NCI-H345 (cell line): Measurements from ENCODE around the gene RTEL1.

Experiments used
- DNase-seq: peaks from one replicate; lab custom pipeline; 2025; lab: John Stamatoyannopoulos, UW

The RTEL1 gene

GRCh38 chr20:63700199-63701050 is 42.3 kb downstream of the RTEL1 start:
- no peak for DNase-seq

DNA sequence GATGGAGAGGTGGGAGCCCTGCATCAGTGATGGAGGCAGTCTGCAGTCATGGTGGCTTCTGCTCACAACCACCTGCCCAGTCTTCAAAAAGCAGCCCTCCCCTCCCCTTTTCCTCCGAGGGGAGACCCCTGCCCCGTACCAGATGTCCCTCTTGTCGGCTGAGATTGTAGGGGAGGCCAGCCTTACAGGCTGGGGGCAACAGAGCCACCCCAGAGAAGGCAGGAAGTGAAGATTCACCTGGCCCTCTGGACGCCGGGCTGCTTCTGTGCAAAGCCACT is 42.9 kb downstream of the RTEL1 start:
- DNase-seq = no peak

DNA sequence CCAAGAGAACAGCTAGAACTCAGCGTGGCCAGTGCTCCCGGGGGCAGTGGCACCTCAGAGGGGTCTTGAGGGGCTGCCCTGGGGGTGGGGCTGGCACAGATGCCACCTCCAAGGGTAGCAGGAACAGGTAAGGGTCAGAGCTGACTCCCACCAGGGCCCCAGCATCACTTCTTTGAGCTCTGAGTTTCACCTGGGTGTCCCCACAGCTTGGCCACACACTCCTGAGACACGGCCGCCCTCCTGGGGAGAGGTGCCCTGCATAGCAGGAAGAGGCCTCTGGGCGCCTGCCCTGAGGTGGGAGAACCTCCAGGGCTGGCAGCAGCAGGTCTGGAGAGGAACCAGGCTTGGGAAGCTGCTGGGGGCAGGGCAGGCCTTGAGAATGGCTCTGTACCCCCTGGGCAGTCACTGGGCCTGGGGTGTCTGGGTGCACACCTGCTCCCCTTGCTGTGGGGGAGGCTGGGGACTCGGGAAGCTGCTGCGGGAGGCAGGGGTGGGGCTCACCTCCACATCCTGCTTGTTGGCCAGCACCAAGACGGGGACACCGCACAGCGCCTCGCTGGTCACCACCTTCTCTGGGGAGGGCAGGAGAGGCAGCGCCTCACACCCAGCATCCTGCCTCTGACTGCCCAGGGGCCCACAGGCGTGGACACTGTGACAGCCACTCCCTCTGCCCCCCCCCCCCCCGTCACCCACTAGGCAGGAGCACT is 43.4 kb downstream of the RTEL1 start:
- no peak for DNase-seq

- no peak for DNase-seq
Observed at GRCh38 chr20:63702036-63702665, 44.0 kb downstream of the RTEL1 start.

DNA sequence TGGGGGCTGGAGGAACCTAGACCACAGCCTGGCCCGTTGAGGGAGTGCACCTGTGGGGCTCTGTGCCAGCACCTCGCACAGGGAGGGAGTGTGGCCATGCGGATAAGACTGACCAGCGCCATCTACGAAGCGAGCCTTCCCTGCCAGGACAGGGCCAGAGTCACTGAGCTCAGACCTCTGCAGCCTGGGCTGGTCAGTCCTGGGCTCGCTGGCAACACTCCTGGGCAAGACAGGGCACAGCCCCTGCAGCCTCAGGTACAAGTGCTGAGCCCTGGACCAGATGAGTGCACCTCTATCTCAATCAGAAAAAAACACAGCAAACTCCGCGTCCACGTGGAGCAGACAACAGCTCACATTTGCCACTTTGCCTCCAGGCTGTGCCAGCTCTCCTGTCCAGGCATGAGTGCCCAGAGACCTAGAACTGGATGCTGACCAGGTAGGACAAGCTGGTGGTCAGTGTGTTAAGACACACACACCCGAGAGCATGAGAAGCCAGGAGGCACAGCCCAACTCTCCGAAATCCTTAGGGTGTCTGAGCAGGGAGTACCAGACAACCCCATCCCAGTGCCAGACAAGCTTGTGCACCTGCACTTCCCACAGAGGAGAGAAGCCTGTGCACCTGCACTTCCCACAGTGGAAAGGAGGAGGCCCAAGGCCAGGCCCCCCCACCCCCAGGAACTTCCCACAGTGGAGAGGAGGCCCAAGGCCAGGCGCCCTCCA is 44.8 kb downstream of the RTEL1 start:
- DNase-seq = no peak

DNA sequence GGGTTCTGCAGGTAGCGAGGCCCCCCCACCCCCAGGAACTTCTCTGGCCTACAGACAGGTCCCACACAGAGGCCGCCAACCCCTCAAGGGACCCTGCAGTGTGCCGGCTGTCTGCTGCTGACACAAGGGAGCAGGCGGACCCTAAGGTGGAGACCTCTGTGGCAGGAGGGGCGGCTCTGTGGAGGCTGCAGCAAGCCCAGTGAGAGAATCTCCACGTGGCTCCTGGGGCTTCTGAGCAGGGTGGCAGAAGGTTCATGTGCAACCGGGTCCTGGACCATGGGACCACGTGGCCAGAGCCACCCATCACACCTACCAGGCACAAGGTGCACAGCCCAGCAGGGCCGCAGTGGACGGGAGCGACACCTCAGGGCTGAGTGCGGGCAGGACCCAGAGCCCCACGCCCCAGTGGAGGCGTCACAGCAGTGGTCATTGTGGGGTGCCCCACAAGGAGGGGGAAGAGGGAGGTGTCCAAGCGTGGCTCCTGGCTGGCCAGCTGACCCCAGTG is 45.4 kb downstream of the RTEL1 start:
- DNase-seq = no peak

- no peak for DNase-seq
Observed at GRCh38 chr20:63703976-63704748, 46.0 kb downstream of the RTEL1 start.

- DNase-seq = no peak
Observed at GRCh38 chr20:63704749-63705117, 46.6 kb downstream of the RTEL1 start.

DNA sequence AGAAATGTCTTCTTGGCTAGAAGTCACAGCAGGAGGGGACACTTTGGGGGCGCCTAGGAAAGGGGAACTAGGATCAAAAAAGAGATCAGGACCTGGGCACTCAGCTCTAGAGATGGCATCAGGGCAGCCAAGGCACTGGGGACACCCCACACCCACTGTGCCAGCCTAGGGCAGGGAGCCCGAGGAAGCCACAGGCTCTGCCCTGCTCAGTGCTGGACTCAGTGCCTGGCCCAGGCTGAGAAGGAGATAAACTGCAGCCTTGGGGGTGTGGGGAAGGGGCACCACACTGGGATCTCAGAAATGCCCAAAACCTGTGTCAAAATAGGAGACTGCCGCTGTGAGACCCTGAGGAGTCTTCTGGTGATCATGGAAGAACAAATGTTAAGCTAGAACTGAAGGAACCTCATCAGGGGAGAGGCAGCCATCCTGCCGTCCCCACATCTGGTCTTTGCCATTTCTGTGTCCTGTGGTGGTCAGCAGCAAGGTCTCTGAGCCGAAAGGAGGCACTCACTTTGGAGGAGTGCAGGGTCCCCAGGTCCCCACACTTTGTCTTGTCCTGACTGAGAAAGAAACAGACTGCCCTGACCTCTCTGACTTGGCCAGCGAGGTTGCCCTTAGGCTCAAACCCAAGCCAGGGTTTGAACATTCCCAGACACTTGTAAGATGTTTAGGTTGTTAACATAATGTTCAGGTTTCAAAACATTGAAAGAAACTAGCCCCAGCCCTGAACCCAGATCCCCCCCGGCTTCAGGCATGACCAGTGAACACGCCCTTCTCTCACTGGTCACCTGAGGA is 47.3 kb downstream of the RTEL1 start:
- DNase-seq = no peak

DNA sequence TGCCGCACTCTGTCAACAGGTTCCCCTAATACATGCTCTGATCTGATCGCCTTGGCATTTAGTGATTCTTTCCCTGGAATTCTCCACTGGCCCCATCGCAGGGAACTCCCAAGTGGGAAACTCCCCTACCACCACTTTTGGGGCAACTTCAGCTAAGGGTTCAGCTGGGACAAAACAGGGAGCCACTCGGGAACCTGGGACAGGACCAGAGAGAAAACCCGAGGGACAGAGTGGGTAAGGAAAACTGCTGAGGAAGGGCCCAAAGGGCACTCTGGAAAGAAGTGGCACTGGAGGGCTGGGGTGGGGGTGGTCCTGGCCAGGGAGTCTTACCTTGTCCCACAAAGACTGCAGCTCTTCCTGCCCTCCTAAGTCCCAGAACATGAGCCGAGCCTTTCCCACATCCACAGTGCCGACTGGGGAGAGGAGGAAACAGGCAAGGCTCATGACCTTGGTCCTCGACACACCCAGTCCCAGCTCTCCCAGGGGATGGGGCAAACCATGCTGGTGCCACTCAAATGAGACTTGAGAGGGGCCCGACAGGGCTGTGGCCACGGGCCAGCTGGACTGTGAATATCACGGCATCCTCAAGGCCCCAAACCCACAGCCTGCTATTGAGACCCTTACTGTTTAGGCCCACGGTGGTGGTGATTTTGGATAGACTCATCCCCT is 48.0 kb downstream of the RTEL1 start:
- DNase-seq = no peak

- DNase-seq = peak; percentile 39
Observed at GRCh38 chr20:63706852-63707557, 48.9 kb downstream of the RTEL1 start.

DNA sequence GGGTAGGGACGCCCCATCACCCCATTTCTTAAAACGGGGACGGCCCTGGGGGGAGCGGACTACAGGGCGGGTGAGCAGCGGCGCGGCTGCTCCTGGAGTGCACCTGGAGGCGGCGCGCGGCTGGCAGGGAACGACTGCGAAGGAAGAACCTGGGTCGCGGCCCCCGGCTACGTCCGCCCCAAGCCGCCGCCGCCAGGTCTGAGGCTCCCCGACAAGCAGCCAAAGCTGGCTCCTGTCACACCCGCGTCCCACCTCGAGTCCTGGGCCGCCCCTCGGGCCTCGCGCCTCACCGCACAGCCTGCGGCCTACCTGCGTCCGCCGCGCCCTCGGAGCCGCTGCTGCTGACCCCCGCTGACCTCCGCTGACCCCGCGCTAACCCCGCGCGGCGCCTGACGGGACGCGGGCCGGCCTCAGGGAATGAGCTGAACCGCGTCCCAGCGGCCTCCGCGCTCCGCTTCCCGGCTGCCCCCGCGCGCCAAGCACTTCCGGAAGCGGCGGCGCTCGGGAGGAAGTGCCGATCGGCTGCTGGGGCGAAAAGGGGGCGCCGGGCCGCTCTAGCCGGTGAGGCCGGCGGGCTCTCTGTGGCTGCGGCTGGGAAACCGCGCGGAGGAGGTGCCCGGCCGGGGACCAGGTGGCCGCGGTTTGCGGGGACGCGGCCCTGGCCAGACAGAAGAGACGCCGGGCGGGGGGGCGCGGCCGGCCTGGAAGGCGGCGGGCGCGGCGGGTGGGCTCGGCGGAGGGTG is 49.6 kb downstream of the RTEL1 start, which contains the start of the genes ARFRP1 and ZGPAT:
Gene ARFRP1 (minus strand): TSS at position 419 of the 743 bp plus-strand sequence. CDS start 885 bp downstream, outside the sequence.
Gene ZGPAT (plus strand): TSS at position 482 of the 743 bp plus-strand sequence. CDS start 542 bp downstream, outside the sequence.
- peak; percentile 92 for DNase-seq

- DNase-seq = no peak
Observed at GRCh38 chr20:63708301-63709148, 50.4 kb downstream of the RTEL1 start.

DNA sequence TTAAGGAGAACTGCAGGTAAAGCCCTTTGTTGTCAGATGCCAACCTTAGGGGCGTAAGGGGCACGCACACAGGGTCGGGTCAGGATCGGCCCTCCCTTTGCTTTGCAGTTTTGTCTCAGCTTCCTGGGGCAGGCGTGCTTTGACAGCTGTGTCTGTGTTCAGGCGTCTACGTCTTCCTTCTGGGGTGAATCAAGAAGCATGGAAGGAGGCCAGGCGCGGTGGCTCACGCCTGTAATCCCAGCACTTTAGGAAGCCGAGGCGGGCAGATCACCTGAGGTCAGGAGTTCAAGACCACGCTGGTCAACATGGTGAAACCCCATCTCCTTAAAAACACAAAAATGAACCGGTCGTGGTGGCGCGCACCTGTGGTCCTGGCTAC is 51.0 kb downstream of the RTEL1 start:
- no peak for DNase-seq

- DNase-seq = no peak
Observed at GRCh38 chr20:63711085-63711645, 53.1 kb downstream of the RTEL1 start.

DNA sequence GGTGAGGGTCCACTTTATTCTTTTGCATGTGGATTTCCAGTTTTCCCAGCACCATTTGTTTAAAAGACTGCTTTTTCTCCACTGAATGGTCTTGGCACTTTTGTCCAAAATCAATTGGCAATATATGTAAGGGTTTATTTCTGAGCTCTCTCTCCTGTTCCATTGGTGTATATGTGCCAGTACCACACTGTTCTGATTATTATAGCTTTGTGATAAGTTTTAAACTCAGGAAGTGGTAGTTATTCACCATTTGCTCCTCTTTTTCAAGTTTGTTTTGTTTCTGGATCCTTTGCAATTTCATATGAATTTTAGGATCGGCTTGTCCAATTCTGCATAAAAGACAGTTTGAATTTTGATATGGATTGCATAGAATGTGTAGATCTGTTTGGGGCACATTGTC is 54.1 kb downstream of the RTEL1 start:
- DNase-seq = no peak

DNA sequence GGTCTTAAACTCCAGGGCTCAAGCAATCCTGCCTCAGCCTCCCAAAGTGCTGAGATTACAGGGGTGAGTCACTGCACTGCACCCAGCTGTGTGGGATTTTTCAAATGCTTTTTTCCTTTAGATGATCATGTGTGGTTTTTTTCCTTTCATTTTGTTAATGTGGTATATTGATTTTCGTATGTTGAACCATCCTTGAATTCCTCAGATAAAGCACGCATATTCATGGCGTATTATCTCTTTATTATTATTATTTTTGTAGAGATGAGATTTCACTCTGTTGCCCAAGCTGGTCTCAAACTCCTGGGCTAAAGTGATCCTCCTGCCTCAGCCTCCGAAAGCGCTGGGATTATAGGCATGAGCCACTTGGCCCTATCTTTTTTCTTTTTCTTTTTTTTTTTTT is 56.7 kb downstream of the RTEL1 start:
- no peak for DNase-seq
